Neural crest cell (in vitro differentiated cells): ENCODE results near the gene MRPL11. TPM values are rescaled to one million over a fixed set of nuclear protein-coding genes. Genes with fewer than 3 reads are reported as not detected.
"Not testable (repeated sequence)": the region's sequence is repeated elsewhere in the genome, so short reads cannot be mapped to it uniquely, and the experiment has no call there.

ENCODE experiments used
- DNase-seq: peaks from one replicate; pipeline ENCODE4 v3.0.0; 2021; ENCODE audit warnings: low read depth, mixed read lengths, low spot score
- H3K27ac Mint-ChIP-seq: one replicate; pipeline ENCODE4 v1.8.0; 2021; ENCODE audit warnings: mild to moderate bottlenecking, mixed read lengths; ENCODE audit not compliant: unreplicated experiment
- H3K27me3 Mint-ChIP-seq: 2 replicates; pipeline ENCODE4 v1.8.0; 2021; ENCODE audit warnings: low read depth, mild to moderate bottlenecking, mixed read lengths
- H3K36me3 Mint-ChIP-seq: 2 replicates; pipeline ENCODE4 v1.8.0; 2021; ENCODE audit warnings: low read depth, mild to moderate bottlenecking, mixed read lengths
- H3K4me1 Mint-ChIP-seq: 2 replicates; pipeline ENCODE4 v1.8.0; 2021; ENCODE audit warnings: mixed read lengths
- H3K4me3 Mint-ChIP-seq: one replicate; pipeline ENCODE4 v1.8.0; 2021; ENCODE audit warnings: mild to moderate bottlenecking, mixed read lengths
- H3K9me3 Mint-ChIP-seq: 2 replicates; pipeline ENCODE4 v1.8.0; 2021; ENCODE audit warnings: mixed read lengths
- CTCF ChIP-seq: fragments of 200-600 bp; sonication (generic); conservative IDR thresholded peaks from 2 replicates; pipeline ENCODE4 v1.5.0; 2021; ENCODE audit warnings: antibody characterized with exemption, mild to moderate bottlenecking
- total RNA-seq: library from RNA; stranded (reverse); gene quantifications from 2 replicates; pipeline ENCODE4 v1.2.1, GENCODE V29; 2021

The MRPL11 gene
- total RNA-seq, 1 donor from 2014 or later: 91.4 TPM

- DNase-seq: no peak
- no peaks in the 10 kb centered on the region for H3K4me1 Mint-ChIP-seq
- H3K9me3 Mint-ChIP-seq: peaks cover 5% of the 10 kb centered on the region
- no peak for TF ChIP-seq CTCF
- H3K36me3 Mint-ChIP-seq: no peaks in the 10 kb centered on the region
- no peak overlapping the region for H3K27ac Mint-ChIP-seq
- H3K4me3 Mint-ChIP-seq: no peak overlapping the region
- H3K27me3 Mint-ChIP-seq: peaks cover 60% of the 10 kb centered on the region
Measured at GRCh38 chr11:66451663-66452062, 13.0 kb upstream of the MRPL11 start.

GRCh38 chr11:66450560-66450959 is 11.9 kb upstream of the MRPL11 start:
- Mint-ChIP-seq H3K4me3 (no peak overlapping the region), H3K36me3 (no peaks in the 10 kb centered on the region), H3K27ac (no peak overlapping the region), H3K9me3 (peaks cover 5% of the 10 kb centered on the region), H3K4me1 (no peaks in the 10 kb centered on the region), H3K27me3 (peaks cover 70% of the 10 kb centered on the region)
- no peak for DNase-seq
- TF ChIP-seq CTCF: no peak

- DNase-seq: no peak
- Mint-ChIP-seq H3K9me3 (peaks cover 5% of the 10 kb centered on the region), H3K36me3 (no peaks in the 10 kb centered on the region), H3K27ac (no peak overlapping the region), H3K4me3 (no peak overlapping the region), H3K4me1 (no peaks in the 10 kb centered on the region), H3K27me3 (peaks cover 60% of the 10 kb centered on the region)
- no peak for TF ChIP-seq CTCF
Measured at GRCh38 chr11:66448523-66448922, 9.9 kb upstream of the MRPL11 start.

GRCh38 chr11:66447012-66447411 is 8.4 kb upstream of the MRPL11 start:
- H3K4me3 Mint-ChIP-seq: no peak overlapping the region
- H3K36me3 Mint-ChIP-seq: no peaks in the 10 kb centered on the region
- DNase-seq: no peak
- TF ChIP-seq CTCF: no peak
- no peak overlapping the region for H3K27ac Mint-ChIP-seq
- no peaks in the 10 kb centered on the region for H3K4me1 Mint-ChIP-seq
- H3K9me3 Mint-ChIP-seq: peaks cover under 1% of the 10 kb centered on the region
- H3K27me3 Mint-ChIP-seq: peaks cover 66% of the 10 kb centered on the region

- Mint-ChIP-seq H3K4me3 (no peak overlapping the region), H3K9me3 (peaks cover 3% of the 10 kb centered on the region)
Measured at GRCh38 chr11:66443602-66444001, 5.0 kb upstream of the MRPL11 start.

GRCh38 chr11:66440940-66441282 is 2.3 kb upstream of the MRPL11 start:
- Mint-ChIP-seq H3K27me3 (peaks cover 32% of the 10 kb centered on the region), H3K4me1 (peaks cover 18% of the 10 kb centered on the region)
- not testable (repeated sequence) for H3K36me3 Mint-ChIP-seq, H3K9me3 Mint-ChIP-seq, H3K27ac Mint-ChIP-seq, H3K4me3 Mint-ChIP-seq, DNase-seq

More at GRCh38 chr11:66443602-66444001, 5.0 kb upstream of the MRPL11 start:
- TF ChIP-seq CTCF: no peak
- DNase-seq: no peak
- H3K27me3 Mint-ChIP-seq: peaks cover 46% of the 10 kb centered on the region
- peaks cover 6% of the 10 kb centered on the region for H3K4me1 Mint-ChIP-seq
- H3K36me3 Mint-ChIP-seq: no peaks in the 10 kb centered on the region
- no peak overlapping the region for H3K27ac Mint-ChIP-seq

- Mint-ChIP-seq H3K27me3 (peaks cover 27% of the 10 kb centered on the region), H3K4me3 (peak overlapping the region; percentile 60), H3K4me1 (peaks cover 18% of the 10 kb centered on the region)
- not testable (repeated sequence) for DNase-seq, H3K9me3 Mint-ChIP-seq, H3K27ac Mint-ChIP-seq, H3K36me3 Mint-ChIP-seq
Measured at GRCh38 chr11:66440101-66440939, 1.7 kb upstream of the MRPL11 start.
